ENCODE results near the gene DENND5B.

GRCh38 chr12:31471823-31472222 is 119.1 kb downstream of the DENND5B start:
- TF ChIP-seq CTBP1 (IDR thresholded peaks at IDR 0.05; ENCODE audit: borderline replicate concordance) (no peak), SUZ12 (IDR thresholded peaks at IDR 0.05) (no peak), FOXM1 (IDR thresholded peaks at IDR 0.05; ENCODE audit: borderline replicate concordance) (no peak), ELF4 (IDR thresholded peaks at IDR 0.05) (no peak), SP1 (IDR thresholded peaks at IDR 0.05) (no peak), FOXK2 (IDR thresholded peaks at IDR 0.05) (no peak)

Measured in HEK293T (cell line).